Activated CD4-positive, alpha-beta T cell treated with anti-CD3 and anti-CD28 coated beads for 1 hour (primary cell): ENCODE measurements around the gene GALNT16.
"Not testable (repeated sequence)": the region's sequence is repeated elsewhere in the genome, so short reads cannot be mapped to it uniquely, and the experiment has no call there.

Source experiments
- DNase-seq: peaks from one replicate; pipeline ENCODE4 v3.0.0-alpha.2; 2020

GALNT16 gene

DNA sequence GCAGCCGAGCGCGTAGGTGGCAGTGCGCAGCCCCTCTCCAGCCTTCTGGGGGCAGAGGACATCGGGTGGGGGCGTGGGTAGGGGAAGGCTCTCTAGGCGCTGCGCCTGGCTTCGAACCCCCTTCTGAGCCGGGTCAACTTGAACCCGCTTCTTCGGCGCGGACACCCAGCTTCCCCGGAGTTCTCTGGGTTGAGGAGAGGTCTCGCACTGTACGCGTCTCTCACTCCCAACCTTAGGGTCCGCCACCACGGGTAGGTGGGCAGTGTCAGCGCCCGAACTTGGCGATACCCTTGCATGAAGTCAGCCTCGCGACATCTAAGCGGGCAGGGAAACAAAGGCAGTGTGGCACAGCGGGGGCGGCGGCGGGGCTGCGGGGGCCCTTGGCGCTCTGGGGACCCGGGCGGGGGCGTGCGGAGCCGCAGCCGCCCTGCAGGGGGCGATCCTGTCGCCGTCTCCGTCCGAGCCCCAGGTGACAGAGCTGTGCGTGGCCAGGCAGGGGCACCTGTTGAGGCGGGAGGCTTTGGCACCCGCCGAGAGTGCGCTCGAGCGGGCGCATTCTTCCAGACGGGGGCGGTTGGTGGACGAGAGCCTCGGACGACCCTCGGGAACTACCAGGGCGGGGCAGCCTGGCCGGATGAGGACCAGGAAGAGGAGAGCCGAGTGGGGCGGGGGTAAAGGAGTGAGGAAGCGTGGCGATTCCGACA, 1.1 kb downstream of the GALNT16 start:
- DNase-seq: no peak

DNA sequence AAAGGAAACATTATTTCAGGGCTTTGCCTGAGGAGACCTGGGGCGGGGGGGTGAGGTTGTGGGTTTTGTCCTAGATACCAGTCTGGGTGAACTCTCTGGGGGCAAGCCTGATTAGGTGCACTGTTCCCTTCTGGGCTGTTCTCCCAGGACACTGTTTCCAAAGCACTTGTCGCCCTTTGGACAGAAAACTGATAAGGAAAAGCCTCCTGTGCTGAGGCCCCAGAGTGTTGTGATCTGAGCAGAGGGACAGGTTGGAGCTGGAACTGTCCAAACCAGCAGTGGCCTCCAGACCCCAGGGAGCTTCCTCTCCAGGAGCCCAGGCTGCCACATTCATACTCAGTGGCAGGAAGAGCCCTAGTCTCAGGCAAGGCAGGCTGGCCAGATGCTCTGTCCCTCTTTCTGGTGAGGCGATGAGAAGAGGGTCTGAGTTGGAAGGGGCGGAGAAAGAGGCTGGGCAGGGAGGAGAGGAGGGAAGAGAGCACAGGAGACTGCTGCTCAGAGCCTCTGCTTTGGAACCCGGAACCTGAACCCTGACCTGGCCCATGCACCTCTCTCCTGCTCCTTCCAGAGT, 1.9 kb downstream of the GALNT16 start:
- DNase-seq: no peak

DNA sequence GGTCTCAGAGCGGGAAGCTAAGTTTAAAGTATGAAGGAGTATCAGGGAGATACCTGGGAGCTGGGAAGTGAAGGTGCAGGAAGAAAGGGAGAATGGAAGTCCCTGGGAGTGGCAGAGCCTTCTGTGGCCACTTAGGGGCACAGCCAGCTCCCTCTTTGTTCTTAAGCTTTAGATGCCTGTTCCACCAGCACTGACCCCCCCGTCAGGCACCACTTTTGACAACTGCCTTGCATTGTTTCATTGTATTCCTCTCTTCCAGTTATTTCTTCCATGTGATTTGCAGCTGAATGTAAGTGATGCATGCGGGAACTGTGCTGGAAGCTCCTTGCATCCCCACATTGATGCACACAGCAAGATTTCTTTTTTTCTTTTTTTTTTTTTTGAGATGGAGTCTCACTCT, 2.6 kb downstream of the GALNT16 start:
- DNase-seq: no peak

DNA sequence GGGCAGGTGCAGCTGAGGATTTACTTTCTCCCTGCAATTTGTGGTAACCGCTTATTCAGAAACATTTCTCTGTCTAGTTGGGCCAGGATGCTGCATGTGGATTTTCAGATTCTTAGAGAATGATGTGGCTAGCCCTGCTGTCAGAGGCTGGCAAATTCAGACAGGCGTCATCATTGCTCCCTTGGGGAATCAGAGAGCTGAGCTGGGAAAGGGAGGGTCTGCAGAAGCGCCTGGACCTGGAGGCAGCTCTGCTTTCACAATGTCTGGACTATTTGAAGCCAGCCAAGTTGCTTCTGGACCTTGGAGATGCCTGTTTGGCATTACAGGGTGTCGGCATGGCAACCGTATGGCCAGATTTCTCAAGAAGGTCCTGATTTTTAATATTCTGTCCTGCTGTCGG, 3.4 kb downstream of the GALNT16 start:
- DNase-seq: no peak

DNA sequence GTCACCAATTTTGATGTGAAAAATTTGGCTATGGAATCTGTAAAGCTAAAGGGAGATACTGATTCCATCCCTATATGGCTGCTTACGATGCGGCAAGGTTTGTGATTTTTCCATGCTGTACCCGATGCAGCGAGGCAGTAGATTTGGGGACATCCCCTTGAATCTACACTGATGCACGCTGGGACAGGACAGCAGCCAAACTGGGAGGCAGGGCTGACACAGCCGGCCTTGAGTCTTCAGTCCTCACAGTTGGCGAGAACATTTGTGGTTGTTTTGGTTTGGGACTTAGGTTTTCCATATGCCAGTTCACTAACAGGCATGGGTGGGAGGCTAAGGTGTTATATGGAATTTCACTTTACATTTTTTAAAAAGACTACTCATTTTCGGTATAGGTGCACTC, 3.8 kb downstream of the GALNT16 start:
- DNase-seq: no peak

DNA sequence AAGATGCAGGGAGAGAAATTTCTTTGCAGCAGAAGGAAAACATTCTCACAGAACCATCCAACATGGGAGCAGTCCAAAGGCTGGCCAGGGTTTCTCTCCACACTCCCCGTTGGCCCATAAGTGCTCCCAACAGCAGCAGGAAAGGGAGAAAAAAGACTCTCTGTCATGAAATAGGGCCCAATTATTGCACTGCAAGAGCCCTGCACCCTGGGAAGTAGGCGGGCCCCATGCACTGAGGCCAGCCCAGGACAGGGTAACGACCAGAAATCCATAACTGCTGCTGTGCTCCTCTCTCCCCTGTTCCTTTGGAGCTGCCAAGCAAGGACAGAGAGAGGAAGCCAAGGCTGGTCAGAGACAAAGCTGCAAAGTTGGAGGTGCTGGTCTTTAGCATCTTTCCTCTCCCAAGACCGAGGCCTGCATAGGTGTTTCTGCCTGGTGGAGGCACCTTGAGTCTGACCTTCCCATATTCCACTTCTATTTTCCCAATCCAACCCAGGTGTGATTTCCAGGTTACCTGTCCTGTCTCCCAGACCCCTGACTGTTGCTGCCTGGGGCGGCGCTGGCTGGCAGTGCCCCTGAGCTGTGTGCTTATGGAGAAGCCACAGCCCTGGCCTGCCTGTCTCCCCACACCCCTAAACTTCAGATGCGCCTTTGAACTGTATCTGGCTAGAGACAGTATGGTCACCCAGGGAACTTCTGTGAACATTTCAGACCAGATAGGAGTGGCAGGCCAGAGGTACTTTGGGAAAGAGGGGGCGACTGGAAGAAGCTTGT, 6.8 kb downstream of the GALNT16 start:
- no peak for DNase-seq

DNA sequence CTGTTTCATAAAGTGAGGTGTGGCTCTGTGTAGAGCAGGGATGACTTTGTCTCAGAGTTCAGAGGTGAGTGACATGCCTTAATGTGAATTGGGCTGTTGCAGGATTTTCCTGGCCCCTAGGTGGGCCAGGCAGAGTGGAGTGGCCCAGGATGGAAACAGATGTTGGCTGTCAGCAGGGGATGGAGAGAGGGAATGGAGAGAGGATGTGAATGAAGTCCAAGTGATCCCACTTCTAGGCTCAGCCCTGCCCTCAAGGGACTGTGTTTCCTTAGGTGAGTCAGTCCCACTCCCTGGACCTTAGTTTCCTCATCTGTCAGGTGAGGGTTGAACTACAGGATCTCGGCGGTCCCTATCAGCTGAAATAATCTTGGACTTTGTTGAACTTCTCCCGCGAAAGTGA, 7.5 kb downstream of the GALNT16 start:
- DNase-seq: no peak

DNA sequence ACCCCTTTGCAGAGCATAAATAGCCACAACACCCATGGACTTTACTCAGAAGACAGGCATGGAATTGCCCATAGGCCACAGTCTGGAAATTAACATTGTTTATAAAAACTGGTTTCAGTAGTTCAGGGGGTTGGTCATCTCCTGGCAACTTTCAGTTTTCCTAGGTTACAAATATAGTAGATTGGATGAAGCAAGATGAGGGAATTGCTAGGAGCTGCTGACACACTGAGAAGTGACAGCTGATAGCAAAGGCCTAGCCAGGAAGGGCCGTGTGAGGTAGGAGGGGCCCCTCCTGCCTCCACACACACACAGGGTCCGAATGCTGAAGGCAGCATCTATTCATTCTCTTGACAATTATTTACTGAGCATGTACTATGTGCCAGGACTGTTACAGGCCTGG, 8.3 kb downstream of the GALNT16 start:
- DNase-seq: no peak

DNA sequence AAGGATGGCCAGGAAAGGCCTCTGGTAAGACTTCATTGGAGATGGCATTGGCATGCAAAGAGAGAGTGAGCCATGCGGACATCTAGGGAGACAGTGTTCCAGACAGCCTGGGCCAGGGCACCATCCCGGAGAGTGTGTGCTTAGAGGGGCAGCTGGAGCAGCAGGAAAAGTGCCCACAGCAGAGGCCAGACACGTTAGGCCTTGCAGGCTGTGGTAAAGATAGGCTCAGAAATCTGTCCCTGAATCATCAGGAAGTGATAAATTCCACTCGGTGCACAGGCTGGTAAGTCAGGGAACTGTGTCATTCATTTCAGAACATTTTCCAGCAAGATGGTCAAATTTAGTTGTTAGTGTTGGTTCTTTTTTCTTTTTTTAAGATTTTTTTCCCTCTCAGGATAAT, 8.8 kb downstream of the GALNT16 start:
- no peak for DNase-seq

DNA sequence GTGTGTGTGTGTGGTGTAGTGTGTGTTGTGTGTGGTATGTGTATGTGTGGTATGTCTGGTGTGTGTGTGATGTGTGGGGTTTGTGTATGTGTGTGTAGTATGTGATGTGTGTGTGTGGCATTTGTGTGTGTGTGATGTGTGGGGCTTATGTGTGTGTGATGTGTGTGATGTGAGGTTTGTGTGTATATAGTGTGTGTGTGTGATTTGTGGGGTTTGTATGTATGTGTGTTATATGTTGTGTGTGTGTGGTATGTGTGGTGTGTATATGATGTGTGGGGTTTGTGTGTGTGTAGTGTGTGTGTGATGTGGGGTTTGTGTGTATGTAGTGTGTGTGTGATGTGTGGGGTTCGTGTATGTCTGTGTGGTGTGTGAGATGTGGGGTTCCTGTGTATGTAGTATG, 9.4 kb downstream of the GALNT16 start:
- no peak for DNase-seq

DNA sequence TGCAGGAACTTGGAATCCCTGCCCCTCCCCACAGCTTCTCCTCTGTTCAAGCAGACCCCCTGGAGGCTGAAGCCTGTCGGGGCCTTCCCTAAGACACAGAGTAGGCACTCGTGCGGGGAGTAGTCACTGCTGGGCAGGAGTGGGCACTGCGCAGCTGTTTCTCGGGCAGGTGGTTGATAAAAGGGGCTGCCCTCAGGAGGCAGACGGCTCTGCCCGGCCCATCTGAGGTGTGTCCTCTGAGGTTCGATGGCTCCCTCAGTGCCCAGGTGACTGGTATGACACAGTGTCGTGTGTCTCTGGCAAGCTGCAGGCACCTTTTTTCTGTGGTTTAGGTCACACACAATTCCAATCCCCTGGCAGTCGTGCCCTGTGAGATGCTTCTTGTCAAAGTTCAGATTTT, 10.1 kb downstream of the GALNT16 start:
- DNase-seq: no peak

DNA sequence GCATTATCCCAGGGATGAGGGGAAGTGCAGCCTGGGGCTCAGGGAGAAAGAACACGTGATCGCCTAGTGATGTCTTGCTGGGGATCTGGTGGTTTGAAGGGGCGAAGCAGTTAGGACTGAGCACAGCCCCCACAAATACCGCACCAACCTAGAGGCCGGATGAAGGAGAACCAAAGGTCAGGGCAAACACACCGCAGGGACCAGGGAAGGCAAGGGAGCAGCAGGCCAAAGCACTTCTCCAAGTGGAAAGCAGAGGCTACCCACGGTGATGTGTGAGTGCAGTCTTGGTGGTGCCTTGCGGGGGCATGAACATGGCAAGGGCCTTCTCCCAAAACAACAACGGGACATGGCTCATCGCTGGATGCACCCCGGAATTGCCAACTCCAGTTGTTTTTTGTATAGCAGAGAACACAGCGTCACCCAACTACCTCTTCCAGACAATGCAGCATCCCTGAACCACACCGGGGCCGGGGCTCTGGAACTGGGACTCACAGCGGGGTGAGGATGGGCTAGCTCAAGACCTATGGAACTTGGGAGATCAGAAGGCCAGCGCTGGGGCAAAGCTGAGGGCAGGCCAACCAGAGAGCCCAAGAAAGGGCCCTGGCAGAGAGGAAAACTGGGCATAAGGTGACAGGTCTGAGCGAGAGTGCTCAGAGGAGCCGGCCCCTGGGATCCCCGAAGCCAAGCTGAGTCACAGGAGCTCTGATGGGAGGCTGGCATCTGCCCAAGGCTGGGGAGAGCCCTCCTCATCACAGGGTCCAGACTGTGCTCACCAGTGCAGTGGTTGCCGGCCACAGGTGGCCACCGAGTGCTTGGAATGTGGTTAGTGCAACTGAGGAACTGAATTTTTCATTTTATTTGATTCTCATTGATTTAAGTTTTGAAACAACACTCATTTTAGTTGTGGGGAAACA, 11.1 kb downstream of the GALNT16 start:
- no peak for DNase-seq

DNA sequence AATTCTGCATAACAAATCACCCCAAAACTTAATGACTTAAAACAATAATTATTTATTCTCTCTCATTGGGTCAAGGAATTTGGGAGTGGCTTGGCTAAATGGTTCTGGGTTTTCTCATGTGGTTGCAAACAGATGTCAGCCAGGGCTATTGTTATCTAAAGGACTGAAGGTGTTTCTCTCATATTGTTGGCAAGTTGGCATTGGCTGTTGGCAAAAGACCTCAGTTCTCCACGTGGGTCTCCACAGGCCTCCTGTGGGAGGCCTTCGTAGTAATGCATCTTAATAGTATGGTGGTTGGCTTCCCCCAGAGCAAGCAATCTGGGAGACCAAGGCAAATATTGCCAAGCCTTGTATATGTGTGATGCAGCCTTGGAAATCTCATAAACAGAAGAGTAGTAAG, 14.4 kb downstream of the GALNT16 start:
- no peak for DNase-seq

DNA sequence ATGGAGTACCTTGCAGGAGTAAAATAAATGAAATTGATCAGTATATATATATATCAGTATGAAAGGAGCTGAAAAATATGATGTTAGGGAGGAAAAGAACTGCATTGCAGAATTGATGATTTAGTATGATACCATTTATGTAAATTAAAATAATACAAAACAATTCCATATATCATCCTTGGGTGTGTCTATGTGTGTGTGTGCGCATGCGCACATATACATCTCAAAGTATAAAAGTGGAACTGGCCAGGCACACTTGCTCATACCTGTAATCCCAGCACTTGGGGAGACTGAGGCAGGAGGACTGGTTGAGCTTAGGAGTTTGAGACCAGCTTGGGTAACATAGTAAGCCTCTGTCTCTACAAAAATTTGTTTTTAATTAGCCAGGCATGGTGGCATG, 15.4 kb downstream of the GALNT16 start:
- DNase-seq: no peak

DNA sequence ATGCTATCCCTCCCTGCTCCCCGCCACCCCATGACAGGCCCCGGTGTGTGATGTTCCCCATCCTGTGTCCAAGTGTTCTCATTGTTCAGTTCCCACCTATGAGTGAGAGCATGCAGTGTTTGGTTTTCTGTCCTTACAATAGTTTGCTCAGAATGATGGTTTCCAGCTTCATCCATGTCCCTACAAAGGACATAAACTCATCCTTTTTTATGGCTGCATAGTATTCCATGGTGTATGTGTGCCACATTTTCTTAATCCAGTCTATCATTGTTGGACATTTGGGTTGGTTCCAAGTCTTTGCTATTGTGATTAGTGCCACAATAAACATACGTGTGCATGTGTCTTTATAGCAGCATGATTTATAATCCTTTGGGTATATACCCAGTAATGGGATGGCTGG, 17.4 kb downstream of the GALNT16 start:
- DNase-seq: not testable (repeated sequence)

DNA sequence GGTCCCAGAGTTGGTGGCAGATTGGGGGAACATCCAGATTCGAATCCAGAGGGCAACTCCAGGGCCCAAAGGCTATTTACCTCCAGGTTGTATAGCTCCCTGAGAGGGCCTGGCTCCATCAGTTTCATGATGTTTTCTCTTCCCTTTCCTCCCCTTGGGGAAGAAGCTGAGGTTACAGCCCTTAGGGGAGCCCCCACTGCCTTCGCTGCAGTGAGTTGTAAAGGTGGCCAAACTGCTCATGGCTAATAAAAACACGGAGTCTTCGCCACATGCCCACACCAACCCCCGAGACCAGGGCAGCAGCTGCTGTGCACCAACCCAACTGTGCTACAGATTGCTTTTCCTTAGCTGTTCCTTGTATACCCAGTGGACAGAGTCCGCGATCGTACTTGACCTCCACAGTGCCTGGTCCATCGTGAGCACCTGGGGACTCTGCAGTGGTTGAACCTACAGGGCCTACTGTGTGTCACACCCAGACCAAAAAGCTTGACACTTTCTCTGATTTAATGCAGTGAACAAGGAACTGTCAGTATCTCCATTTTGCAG, 20.9 kb downstream of the GALNT16 start:
- no peak for DNase-seq

DNA sequence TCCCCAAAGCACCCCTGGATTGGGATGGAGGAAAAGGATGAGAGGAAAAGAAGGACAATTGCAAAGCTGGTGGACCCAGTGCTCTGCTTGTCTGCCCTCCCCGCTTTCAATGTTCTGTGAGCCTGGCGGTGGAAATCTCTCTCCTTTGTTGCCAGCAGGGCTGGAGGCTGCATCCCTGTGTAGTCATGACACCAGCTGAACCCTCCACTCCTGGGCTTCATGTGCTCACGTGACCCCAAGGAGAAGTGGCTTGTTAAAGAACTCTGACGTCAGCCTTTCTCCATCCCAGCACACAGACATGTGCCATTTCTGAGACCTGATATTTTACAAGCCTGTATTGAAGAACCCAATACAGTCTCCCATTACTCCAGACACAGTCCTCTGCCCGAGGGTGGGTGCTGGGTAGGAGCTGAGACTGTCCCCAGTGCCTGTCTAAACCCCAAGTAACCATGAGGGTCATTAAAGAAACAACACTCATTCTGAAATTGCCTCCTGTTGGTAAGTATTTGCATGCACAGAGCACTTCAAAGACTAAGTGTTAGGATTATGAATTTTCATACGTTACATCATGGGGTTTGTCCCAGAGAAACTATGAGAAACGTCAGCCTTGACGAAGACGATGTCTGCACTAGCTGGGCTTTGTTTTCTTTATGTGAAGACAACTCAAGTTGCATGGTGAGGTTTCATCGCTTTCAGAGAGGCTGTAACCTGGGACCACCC, 21.7 kb downstream of the GALNT16 start:
- DNase-seq: no peak

DNA sequence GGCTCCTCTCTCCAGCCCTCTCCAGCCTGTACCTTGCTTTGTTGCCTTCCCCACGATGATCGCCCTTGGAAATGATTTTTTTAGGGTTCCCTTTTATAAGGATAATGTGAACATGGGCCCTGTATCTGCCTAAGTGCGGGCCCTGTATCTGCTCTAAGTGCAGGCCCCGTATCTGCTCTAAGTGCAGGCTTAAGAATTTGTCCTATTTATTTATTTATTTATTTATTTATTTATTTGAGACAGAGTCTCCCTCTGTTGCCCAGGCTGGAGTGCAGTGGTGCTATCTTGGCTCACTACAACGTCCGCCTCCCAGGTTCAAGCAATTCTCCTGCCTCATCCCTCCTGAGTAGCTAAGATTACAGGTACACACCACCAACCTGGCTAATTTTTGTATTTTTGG, 22.5 kb downstream of the GALNT16 start:
- no peak for DNase-seq

DNA sequence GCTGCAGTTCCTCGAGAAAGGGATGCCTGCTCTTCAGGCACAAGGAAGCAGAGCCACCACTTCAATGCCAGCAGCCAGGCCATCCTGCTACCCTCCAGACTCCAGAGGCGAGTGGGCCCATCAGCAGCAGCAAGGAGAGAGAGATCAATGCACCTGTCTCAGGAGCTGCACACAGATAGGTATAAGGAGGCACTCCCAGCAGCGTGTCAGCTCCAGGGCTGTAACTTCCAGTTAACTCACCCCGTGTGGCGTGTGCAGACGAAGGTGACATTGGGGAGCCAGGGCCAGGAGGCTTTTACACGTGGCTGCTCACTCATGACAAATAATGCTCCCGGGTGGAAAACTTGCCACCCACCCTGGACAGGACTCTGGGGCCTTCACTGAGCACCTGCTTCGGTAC, 24.2 kb downstream of the GALNT16 start:
- no peak for DNase-seq

DNA sequence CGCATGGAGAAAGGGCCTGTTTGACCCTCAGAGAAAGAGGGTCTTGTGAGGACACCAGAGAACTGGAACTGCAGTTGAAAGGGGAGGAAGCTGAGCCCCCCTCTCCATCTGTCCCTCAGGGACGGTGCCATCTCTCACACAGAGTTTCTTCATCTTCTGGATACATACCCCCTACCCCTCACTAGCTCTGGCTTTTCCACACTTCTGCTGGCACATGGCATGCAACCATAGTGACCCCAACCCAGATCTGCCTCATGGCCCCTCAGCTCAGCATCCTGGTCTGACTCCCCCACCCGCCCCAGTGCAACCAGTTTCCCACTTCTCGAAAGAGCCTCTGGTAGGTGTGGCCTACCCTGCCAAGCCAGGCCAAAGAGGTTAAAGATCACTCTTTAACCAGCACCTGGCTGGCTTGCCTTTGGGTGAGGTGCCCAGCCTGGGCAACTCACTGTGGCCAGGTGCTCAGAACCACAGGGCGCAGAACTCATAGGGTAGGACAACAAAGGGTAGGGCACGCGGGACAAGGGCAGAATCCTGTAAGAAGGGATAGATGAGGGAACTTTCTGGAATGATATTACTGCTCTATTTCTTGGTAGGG, 25.8 kb downstream of the GALNT16 start:
- no peak for DNase-seq

DNA sequence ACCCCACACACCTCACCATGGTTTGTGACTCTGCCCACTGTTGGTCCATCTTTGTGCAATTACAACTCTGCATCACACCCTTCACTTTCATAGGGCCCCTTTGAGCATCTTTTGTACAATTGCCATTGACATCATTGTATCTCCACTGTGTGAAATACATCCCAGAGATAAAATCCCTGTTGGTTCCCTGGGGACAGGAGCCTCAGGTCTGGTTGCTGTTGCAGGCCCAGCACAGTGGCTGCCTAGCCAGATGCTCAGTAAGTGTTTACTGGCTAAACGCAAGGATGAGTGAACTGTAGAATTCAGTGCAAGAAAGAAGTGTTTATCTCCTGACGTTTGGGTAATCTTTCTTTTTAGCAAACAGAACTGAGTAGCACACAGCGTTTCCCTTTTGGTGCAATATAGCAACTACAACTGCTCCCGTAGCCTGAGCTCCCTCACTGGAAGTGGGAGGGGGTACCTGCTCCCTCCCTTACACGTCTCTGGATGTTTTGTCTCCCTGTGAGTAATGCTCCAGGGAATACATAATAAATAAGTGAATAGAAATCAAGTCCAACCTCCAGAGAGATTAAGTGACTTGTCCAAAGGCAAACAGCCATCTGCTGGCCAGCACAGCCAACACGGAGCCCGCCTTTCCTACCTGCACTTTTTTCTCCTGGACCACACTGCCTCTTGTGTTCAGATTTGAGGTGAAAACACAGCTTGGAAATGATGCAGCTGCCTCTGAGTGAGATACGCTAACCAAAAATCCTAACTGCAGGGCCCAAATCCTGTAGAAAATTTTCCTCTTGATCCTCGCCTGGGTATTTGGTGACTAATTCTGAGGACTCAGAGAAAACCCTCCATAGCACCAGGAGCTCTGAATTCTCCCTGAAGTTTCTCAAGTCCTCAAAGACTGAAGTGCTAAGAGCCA, 27.4 kb downstream of the GALNT16 start:
- DNase-seq: no peak
